ENCODE measurements around the gene SHKBP1.

Gene SHKBP1

DNA sequence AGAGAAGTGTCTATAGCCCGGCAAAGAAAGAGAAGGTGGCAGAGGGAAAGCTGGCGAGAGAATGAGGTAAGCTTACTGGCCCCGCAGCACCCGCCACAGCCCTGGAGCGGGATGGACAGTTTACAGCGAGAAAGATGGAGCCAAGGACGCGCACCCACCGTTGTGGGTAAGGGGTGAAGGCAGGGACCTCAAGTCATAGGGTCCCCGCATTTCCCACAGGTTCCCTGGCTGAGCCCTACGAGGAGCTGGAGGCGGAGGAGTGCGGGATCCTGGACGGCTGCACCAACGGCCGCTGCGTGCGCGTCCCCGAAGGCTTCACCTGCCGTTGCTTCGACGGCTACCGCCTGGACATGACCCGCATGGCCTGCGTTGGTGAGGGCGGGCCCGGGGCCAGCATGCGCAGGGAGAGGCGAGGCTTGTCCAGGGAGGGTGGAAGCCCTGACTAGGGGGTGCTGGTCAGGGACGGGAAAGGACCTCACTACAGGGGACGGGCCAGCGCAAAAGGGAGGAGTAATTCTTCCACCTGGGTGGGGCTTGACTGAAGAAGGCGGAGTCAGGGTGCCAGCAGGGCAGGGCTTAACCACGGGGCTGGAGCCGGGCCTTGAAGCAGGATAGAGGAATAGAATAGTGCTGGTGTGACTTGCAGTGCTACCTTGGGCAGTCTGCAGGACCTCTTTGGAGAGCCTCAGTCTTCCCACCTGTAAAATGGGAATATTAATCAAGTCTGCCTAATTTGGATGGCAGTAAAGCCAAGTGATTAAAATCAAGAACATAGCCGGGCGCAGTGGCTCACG is 51.0 kb downstream of the SHKBP1 start:
- DNase-seq (ENCODE audit: insufficient read length, low spot score) (no peak), FAIRE-seq (no peak)
- TF ChIP-seq, protein P1, sequence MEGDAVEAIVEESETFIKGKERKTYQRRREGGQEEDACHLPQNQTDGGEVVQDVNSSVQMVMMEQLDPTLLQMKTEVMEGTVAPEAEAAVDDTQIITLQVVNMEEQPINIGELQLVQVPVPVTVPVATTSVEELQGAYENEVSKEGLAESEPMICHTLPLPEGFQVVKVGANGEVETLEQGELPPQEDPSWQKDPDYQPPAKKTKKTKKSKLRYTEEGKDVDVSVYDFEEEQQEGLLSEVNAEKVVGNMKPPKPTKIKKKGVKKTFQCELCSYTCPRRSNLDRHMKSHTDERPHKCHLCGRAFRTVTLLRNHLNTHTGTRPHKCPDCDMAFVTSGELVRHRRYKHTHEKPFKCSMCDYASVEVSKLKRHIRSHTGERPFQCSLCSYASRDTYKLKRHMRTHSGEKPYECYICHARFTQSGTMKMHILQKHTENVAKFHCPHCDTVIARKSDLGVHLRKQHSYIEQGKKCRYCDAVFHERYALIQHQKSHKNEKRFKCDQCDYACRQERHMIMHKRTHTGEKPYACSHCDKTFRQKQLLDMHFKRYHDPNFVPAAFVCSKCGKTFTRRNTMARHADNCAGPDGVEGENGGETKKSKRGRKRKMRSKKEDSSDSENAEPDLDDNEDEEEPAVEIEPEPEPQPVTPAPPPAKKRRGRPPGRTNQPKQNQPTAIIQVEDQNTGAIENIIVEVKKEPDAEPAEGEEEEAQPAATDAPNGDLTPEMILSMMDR (IDR thresholded peaks at IDR 0.05; ENCODE audit: insufficient read depth, missing control alignments): no peak

DNA sequence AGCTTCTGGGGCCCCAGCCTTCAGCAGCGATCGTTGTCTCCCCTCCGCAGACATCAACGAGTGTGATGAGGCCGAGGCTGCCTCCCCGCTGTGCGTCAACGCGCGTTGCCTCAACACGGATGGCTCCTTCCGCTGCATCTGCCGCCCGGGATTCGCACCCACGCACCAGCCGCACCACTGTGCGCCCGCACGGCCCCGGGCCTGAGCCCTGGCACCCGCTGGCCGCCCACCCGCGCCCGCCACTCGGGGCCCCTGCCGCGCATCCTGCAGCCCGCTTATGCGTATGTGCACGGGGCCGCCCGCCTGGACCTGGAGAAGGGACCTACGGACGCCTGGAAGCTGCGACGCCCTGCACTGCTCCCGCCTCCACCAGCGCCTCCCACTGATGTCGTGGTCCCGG is 52.7 kb downstream of the SHKBP1 start:
- TF ChIP-seq, protein P1 (IDR thresholded peaks at IDR 0.05; ENCODE audit: insufficient read depth, missing control alignments): no peak
- FAIRE-seq (no peak), DNase-seq (ENCODE audit: insufficient read length, low spot score) (no peak)

DNA sequence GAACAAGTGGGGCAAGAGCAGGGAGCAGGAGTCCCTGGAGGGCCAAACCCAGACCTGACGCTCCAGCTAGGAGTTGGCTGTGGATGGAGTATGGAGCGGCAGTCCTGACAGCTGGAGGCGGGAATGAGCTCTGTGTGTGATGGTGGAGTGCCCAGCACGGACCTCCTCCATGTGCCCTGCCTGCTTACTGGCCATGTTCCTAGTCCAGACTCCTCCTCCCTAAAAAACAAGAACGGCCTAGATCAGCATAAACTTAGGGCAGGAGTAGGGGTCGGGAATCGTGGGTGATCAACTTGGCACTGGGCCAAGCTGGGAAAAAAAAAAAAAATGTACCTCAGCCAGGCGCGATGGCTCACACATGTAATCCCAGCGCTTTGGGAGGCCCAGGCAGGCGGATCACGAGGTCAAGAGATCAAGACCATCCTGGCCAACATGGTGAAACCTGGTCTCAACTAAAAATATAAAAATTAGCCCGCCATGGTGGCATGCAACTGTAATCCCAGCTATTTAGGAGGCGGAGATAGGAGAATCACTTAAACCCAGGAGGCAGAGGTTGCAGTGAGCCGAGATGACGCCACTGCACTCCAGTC is 54.0 kb downstream of the SHKBP1 start:
- FAIRE-seq (no peak), DNase-seq (ENCODE audit: insufficient read length, low spot score) (no peak)
- TF ChIP-seq, protein P1 (IDR thresholded peaks at IDR 0.05; ENCODE audit: insufficient read depth, missing control alignments): no peak

DNA sequence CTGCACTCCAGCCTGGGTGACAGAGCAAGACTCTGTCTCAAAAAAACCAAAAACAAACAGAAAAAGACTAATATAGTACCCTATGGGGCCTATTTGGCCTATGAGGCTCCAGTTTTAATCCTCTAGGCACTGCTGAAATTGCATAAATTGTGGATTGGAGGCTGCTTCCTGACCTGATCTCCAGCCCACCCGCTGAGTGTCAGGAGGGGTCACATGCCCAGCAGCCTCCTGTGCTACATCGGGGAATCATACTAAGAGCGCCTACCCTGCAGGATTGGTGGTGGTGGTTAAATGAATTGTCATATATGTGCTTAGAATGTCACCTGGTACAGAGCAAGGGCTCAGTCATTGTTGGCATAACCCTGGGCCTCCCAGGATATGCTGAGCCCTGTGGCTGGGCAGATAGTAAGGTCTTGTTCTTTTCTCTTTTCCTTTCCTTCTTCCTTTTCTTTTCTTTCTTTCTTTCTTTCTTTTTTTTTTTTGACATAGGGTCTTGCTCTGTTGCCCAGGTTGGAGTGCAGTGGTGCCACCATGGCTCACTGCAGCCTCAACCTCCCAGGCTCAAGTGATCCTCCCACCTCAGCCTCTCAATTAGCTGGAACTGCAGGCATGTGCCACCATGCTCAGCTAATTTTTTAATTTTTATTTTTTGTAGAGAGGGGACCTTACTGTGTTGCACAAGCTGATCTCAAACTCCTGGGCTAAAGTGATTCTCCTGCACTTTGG is 55.8 kb downstream of the SHKBP1 start:
- TF ChIP-seq, protein P1 (IDR thresholded peaks at IDR 0.05; ENCODE audit: insufficient read depth, missing control alignments): no peak
- DNase-seq (ENCODE audit: insufficient read length, low spot score) (no peak), FAIRE-seq (no peak)

DNA sequence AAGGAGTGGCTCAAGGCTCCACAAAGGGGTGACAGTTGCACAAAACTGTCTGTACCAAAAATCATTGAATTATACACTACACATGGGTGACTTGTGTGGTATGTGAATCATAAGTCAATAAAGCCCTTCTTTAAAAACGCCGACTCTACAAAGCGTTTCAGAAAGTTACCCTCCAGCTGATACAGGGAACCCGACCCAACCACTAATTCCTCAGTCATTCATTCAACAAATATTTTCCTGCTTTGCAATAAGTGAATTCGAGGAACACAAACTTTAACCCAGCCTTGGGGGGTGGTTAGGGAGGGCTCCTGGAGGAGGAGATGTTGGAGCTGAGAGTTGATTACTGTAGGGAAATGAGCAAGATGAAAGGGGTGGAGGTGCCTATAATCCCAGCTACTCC is 56.5 kb downstream of the SHKBP1 start:
- TF ChIP-seq, protein P1 (IDR thresholded peaks at IDR 0.05; ENCODE audit: insufficient read depth, missing control alignments): no peak
- FAIRE-seq (no peak), DNase-seq (ENCODE audit: insufficient read length, low spot score) (no peak)

DNA sequence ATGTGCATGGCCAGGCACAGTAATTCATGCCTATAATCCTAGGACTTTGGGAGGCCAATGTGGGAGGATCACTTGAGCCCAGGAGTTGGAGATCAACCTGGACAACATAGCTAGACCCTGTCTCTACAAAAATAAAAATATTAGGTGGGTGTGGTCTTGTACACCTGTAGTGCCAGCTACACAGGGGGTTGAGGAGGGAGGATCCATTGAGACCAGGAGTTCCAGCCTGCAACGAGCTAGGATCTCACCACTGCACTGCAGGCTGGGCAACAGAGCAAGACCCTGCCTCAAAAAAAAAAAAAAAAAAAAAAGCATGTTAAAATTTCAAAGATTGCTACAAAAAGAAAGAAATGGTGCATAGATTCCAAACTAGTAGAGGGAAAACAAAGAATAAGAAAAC is 61.7 kb downstream of the SHKBP1 start:
- DNase-seq (ENCODE audit: insufficient read length, low spot score) (no peak), FAIRE-seq (no peak)
- TF ChIP-seq, protein P1 (IDR thresholded peaks at IDR 0.05; ENCODE audit: insufficient read depth, missing control alignments): no peak

Data from D721Med (cell line).